ENCODE results near the gene AP2A1. TPM values are rescaled to one million over a fixed set of nuclear protein-coding genes. Genes with fewer than 3 reads are reported as not detected.
A peak's percentile ranks its signal among the peaks of the same experiment; 100 is the strongest.
"Not testable (repeated sequence)": the region's sequence is repeated elsewhere in the genome, so short reads cannot be mapped to it uniquely, and the experiment has no call there.

The AP2A1 gene
- total RNA-seq, 3 donors from 2014 or later, result 63.6 to 73.6 (median 71.5) TPM

DNA sequence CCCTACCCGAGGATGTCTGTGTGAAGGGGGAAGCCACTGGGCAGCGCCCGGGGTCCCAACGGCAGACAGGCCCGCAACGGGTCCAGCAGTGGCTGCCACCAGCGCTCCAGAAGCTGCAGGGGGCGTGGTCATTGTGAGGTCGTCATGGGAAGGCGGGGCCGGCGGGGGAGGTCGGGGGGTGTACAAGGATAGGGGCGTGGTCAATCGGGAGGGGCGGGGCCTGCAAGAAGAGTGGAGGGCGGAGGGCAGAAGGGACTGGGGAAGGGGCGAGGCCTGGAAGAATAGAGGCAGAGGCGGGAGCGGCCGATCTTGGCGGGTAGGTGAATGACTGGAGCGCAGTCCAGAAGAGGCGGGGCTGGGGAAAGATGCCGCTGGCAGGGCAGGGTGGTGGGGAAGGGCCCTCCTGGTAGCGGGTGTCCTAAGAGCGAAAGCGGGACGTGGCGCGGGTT, 41.9 kb downstream of the AP2A1 start:
- peaks cover 4% of the 10 kb centered on the region for H3K36me3 Mint-ChIP-seq (ENCODE audit: insufficient read depth)
- no peaks in the 10 kb centered on the region for H3K9me3 Mint-ChIP-seq
- H3K4me3 Mint-ChIP-seq, result peak overlapping the region; percentile 78
- H3K4me1 Mint-ChIP-seq (ENCODE audit: low read depth), result peaks cover 25% of the 10 kb centered on the region
- H3K27me3 Mint-ChIP-seq (ENCODE audit: low read depth), result no peaks in the 10 kb centered on the region
- peak; percentile 42 to 54 for ATAC-seq
- DNase-seq, result peak; percentile 85

DNA sequence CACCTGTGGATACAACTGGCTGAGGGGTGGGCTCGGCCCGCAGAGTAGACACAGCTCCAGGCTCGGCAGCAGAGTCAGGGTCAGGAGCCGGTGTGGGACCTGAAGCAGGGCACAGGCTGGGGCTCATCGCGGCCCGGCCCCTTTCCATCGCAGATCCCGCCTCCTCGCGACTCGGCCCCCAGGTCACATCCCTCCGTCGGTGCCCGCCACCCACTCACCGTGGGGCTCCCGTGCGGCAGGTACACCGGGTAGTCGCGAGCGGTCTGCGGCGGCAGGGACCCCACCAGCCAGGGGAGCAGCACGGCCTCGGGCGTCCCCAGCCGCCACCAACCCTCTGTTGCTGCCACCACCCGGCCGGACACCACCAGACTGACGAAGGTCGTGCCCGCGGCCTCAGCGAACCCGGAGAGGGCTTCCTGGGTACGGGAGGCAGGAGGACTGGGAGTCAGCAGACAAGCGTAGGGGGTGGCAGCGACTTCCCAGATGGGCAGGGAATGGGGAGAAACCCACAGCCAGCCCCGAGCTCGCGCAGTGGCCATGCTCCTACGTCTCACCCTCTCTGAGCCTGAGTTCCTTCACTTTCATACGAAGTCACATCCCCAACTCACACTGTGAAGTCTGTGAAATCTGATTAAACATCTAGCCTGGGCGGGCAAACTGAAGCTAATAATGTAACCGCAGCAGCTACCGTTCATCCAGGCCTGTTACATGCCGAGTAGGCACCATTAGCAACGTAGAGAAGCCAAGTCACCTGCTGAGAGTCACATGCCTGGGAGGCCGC, 42.5 kb downstream of the AP2A1 start:
- peak overlapping the region; percentile 78 for H3K4me3 Mint-ChIP-seq
- H3K27me3 Mint-ChIP-seq (ENCODE audit: low read depth), result no peaks in the 10 kb centered on the region
- H3K9me3 Mint-ChIP-seq, result no peaks in the 10 kb centered on the region
- H3K4me1 Mint-ChIP-seq (ENCODE audit: low read depth), result peaks cover 29% of the 10 kb centered on the region
- peak; percentile 31 to 44 for ATAC-seq
- H3K36me3 Mint-ChIP-seq (ENCODE audit: insufficient read depth), result peaks cover 3% of the 10 kb centered on the region
- peak; percentile 42 for DNase-seq

- no peak for ATAC-seq
- Mint-ChIP-seq H3K36me3 (ENCODE audit: insufficient read depth) (peaks cover 3% of the 10 kb centered on the region), H3K27me3 (ENCODE audit: low read depth) (no peaks in the 10 kb centered on the region), H3K4me3 (peak overlapping the region; percentile 78), H3K4me1 (ENCODE audit: low read depth) (peaks cover 32% of the 10 kb centered on the region), H3K9me3 (no peaks in the 10 kb centered on the region)
- no peak for DNase-seq
These were observed 43.2 kb downstream of the AP2A1 start for GRCh38 chr19:49809941-49810389.

DNA sequence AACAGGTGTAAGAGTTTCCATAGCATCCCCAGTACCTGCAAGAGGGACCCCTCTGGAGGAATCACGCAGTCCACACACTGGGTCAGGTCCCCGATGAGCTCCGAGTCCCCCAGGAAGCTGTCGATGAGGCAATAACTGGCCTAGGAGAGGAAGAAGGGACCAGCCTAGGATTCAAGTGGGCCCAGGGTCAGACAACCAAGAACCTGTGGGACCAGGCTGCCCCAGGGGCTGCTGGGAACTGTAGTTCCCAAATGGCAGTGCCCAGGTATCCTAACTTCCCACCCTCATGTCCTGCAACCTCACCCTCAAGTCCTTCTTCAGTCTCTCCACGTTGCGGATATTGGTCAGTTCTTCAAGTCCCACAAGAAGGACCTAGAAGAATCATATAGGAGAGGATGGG, 44.5 kb downstream of the AP2A1 start:
- Mint-ChIP-seq H3K27me3 (ENCODE audit: low read depth) (no peaks in the 10 kb centered on the region), H3K4me1 (ENCODE audit: low read depth) (peaks cover 32% of the 10 kb centered on the region), H3K9me3 (no peaks in the 10 kb centered on the region), H3K4me3 (peak overlapping the region; percentile 91), H3K36me3 (ENCODE audit: insufficient read depth) (no peaks in the 10 kb centered on the region)
- ATAC-seq, result no peak
- no peak for DNase-seq

DNA sequence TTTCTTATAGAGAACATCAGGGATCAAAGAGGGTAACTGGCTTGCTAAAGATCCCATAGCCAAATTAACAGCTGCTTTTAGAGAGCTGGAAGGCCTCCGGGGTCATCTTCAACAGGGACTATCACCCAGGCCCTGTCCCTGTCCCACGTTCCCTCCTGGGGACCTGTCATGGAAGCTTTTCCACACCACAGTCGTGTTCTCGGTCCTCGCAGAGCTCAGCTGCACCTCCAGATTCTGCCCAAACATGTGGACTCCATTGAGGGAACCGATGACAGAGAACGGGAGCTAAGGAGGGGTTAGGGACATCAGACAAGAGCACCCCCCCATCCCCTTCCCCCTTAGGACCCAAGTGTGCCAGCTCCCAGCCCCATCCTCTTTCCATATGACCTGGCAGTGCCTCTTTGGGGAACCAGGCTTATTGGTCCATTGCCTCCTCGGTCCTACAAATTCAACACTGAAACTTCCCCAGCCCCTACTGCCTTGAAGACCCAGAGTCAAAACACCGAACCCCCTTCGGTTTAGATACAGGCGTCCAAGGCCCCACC, 45.7 kb downstream of the AP2A1 start:
- peaks cover 37% of the 10 kb centered on the region for H3K4me1 Mint-ChIP-seq (ENCODE audit: low read depth)
- H3K4me3 Mint-ChIP-seq, result peak overlapping the region; percentile 91
- no peaks in the 10 kb centered on the region for H3K9me3 Mint-ChIP-seq
- ATAC-seq, result no peak
- DNase-seq, result no peak
- no peaks in the 10 kb centered on the region for H3K36me3 Mint-ChIP-seq (ENCODE audit: insufficient read depth)
- no peaks in the 10 kb centered on the region for H3K27me3 Mint-ChIP-seq (ENCODE audit: low read depth)

DNA sequence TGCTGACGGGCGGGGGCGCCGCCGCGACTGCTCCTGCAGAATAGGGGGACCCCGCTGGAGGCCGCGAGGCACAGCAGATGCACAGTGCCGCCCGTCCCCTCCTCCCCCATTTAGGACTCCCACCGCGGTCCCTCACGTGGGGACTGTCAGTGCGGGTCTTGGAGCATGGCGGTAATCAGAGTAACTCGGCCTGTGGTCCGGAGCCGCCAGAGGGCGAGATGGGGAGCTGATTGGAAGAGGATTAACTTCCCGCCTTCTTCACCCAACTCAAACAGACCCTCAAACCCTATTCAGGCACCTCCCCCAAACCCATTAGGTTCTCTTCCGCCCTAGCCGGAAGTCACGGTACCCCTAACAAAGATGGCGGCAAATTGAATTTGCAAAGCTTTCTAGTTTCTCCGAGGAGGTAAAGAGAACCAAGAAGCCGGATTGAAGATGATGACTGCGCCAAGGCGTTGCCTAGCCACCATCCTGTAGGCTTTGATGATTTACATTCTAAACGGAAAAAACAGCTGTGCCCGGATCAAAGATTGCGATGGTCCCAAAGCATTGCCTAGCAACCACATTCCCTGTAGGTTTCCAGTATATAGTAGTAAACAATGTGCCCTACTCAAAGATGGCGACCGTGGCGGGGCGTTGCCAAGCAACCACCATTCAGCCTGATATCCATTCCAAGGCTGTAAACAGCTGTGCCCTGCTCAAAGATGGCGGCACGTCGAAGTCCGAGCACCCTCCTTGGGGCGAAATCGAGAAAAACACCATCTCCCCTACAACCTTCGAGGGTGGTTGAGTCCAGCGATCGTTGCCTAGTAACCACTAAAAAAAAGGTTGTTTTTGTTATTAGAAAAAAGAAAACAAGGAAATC, 46.4 kb downstream of the AP2A1 start, which contains the start of gene FUZ:
FUZ (minus strand) TSS at position 296 of the 865 bp plus-strand sequence; CDS start at position 110, 186 bp downstream.
- Mint-ChIP-seq H3K9me3 (no peaks in the 10 kb centered on the region), H3K4me3 (peak within 1 kb of the TSS; percentile 91), H3K4me1 (ENCODE audit: low read depth) (peaks cover 37% of the 10 kb centered on the region), H3K36me3 (ENCODE audit: insufficient read depth) (no peaks in the 10 kb centered on the region), H3K27me3 (ENCODE audit: low read depth) (no peaks in the 10 kb centered on the region)
- peak; percentile 83 for DNase-seq
- ATAC-seq, result peak; percentile 61 to 62

DNA sequence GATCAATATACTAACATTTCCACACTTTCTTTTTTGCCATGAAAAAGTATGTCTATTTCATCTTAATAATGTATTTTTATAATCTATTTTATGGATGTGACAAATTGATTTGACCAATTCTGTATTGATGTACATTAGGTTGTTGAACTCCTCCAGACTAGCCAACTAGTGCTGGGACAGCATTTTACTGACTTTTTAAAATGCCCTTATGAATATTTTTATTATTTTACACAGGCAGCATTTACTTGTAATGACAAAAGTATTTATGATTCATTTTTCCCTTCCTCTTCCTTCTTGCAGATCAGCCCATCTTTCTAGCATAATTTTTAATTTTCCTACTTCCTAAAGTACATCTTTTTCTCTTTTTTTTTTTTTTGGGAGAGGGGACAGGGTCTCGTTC, 47.2 kb downstream of the AP2A1 start:
- DNase-seq (no peak), ATAC-seq (no peak)
- Mint-ChIP-seq H3K4me3 (peak overlapping the region; percentile 60), H3K27me3 (ENCODE audit: low read depth) (no peaks in the 10 kb centered on the region), H3K9me3 (no peaks in the 10 kb centered on the region), H3K4me1 (ENCODE audit: low read depth) (peaks cover 38% of the 10 kb centered on the region), H3K36me3 (ENCODE audit: insufficient read depth) (no peaks in the 10 kb centered on the region)

DNA sequence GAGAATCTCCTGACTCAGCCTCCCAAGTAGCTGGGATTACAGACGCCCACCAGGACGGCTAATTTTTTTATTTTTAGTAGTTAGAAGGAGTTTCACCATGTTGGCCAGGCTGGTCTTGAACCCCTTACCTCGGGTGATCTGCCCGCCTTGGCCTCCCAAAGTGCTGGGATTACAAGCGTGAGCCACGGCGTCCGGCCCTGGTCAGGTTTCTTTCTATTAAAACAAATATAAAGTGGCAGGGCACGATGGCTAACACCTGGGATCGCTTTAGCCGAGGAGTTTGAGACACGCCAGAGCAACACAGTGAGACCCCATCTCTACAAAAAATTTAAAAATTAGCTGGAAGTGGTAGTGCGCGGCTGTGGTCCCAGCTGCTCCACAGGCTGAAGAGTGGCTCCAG, 49.8 kb downstream of the AP2A1 start:
- H3K36me3 Mint-ChIP-seq (ENCODE audit: insufficient read depth), result no peaks in the 10 kb centered on the region
- DNase-seq, result no peak
- peak overlapping the region; percentile 33 for H3K4me3 Mint-ChIP-seq

GRCh38 chr19:49817964-49818648, 51.3 kb downstream of the AP2A1 start, which contains the start of gene MED25:
Gene MED25 (plus strand): TSS chr19:49818289. CDS start chr19:49818342, 53 bp downstream.
- no peaks in the 10 kb centered on the region for H3K27me3 Mint-ChIP-seq (ENCODE audit: low read depth)
- peak within 1 kb of the TSS; percentile 95 for H3K4me3 Mint-ChIP-seq
- ATAC-seq, result peak; percentile 78 to 82
- peak; percentile 83 for DNase-seq
- peaks cover 29% of the 10 kb centered on the region for H3K4me1 Mint-ChIP-seq (ENCODE audit: low read depth)
- H3K9me3 Mint-ChIP-seq, result no peaks in the 10 kb centered on the region
- peaks cover under 1% of the 10 kb centered on the region for H3K36me3 Mint-ChIP-seq (ENCODE audit: insufficient read depth)

More for the DNA sequence above, 49.8 kb downstream of the AP2A1 start:
- Mint-ChIP-seq H3K27me3 (ENCODE audit: low read depth) (no peaks in the 10 kb centered on the region), H3K9me3 (no peaks in the 10 kb centered on the region), H3K4me1 (ENCODE audit: low read depth) (peaks cover 39% of the 10 kb centered on the region)
- ATAC-seq, result no peak

- Mint-ChIP-seq H3K36me3 (ENCODE audit: insufficient read depth) (peaks cover 4% of the 10 kb centered on the region), H3K9me3 (no peaks in the 10 kb centered on the region), H3K4me3 (peak overlapping the region; percentile 95), H3K4me1 (ENCODE audit: low read depth) (peaks cover 24% of the 10 kb centered on the region), H3K27me3 (ENCODE audit: low read depth) (no peaks in the 10 kb centered on the region)
- DNase-seq, result no peak
- no peak for ATAC-seq
These were observed 52.0 kb downstream of the AP2A1 start for GRCh38 chr19:49818649-49819370.

- H3K9me3 Mint-ChIP-seq; H3K36me3 Mint-ChIP-seq (ENCODE audit: insufficient read depth): not testable (repeated sequence)
These were observed 52.8 kb downstream of the AP2A1 start for GRCh38 chr19:49819452-49820115.

DNA sequence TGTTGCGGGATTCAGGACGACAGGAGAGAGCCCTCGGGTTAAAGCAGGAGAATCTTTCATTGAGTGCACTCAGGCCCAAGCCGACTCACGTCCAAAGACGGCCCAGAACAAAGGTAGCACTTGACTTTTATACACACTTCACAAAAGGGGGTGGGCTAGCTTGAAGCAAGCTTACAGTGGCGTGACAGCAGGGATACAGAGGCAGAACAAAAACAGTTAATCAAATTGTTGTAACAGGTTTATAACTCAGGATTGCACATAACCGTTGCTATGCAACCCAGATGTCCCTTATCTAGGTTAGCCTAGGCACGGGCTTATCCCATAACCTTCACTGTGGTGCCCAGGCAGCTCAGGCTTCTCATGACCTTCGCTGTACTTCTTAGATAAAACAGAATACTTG, 53.3 kb downstream of the AP2A1 start:
- Mint-ChIP-seq H3K9me3 (no peaks in the 10 kb centered on the region), H3K36me3 (ENCODE audit: insufficient read depth) (peaks cover 4% of the 10 kb centered on the region), H3K4me3 (peak overlapping the region; percentile 0), H3K27me3 (ENCODE audit: low read depth) (no peaks in the 10 kb centered on the region), H3K4me1 (ENCODE audit: low read depth) (peaks cover 17% of the 10 kb centered on the region)
- ATAC-seq (no peak), DNase-seq (no peak)

More at GRCh38 chr19:49819452-49820115, 52.8 kb downstream of the AP2A1 start:
- not testable (repeated sequence) for H3K27me3 Mint-ChIP-seq (ENCODE audit: low read depth); ATAC-seq; DNase-seq
- Mint-ChIP-seq H3K4me3 (peak overlapping the region; percentile 95), H3K4me1 (ENCODE audit: low read depth) (peaks cover 19% of the 10 kb centered on the region)

DNA sequence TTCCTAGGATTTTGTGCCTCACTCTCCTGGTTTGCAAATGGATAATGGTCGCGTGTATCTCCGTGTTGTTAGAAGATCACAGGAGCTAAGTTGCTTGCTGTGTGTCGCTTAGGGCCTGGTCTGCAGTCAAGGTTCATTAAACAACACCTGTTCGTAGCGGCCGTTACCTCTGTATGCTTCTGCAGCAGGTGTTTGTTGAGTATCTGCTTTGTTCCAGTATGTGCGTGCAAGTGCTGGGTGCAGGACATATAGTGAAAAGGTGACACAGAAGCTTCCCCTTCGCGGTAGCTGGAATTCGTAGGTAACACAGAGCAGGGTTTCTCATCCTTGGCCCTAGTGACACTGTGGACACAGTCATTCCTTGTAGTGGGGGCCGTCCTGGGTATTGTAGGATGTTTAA, 56.7 kb downstream of the AP2A1 start:
- no peak for ATAC-seq
- H3K36me3 Mint-ChIP-seq (ENCODE audit: insufficient read depth), result peaks cover 6% of the 10 kb centered on the region
- no peaks in the 10 kb centered on the region for H3K9me3 Mint-ChIP-seq
- no peak overlapping the region for H3K4me3 Mint-ChIP-seq
- no peak for DNase-seq
- H3K27me3 Mint-ChIP-seq (ENCODE audit: low read depth), result no peaks in the 10 kb centered on the region
- H3K4me1 Mint-ChIP-seq (ENCODE audit: low read depth), result peaks cover 11% of the 10 kb centered on the region

Measured in activated T-cell treated with anti-CD3 and anti-CD28 coated beads, Interleukin-2, amount 50 U/mL, for 4 hours (primary cell).